K562 (cell line): Measurements from ENCODE around the gene UNC13A. TPM values are rescaled to one million over a fixed set of nuclear protein-coding genes. Genes with fewer than 3 reads are reported as not detected.

Experiments used
- EP400 ChIP-seq: fragments of 450-650 bp; IDR thresholded peaks from 2 replicates; pipeline ENCODE4 v1.6.1; 2017; ENCODE audit warnings: antibody characterized with exemption, mild to moderate bottlenecking, moderate library complexity
- HDAC6 ChIP-seq: IDR thresholded peaks from 2 replicates; pipeline ENCODE4 v1.6.1; 2012; ENCODE audit warnings: low read depth, mild to moderate bottlenecking, control low read depth, inconsistent platforms, low read length, moderate library complexity
- HMG20A ChIP-seq: fragments of 450-650 bp; formaldehyde crosslinking; conservative IDR thresholded peaks from 2 replicates; pipeline ENCODE4 v1.4.0; 2020; ENCODE audit warnings: mild to moderate bottlenecking, mixed read lengths
- KLF13 ChIP-seq: fragments of 450-650 bp; IDR thresholded peaks from 2 replicates; pipeline ENCODE4 v1.6.1; 2016; ENCODE audit warnings: missing genetic modification characterization, low read depth, mild to moderate bottlenecking, missing compliant biosample characterization, moderate library complexity, borderline replicate concordance
- MTA2 ChIP-seq: fragments of 450-650 bp; IDR thresholded peaks from 2 replicates; pipeline ENCODE4 v1.6.1; 2016; ENCODE audit warnings: low read depth
- POLR2G ChIP-seq: fragments of 200-400 bp; formaldehyde crosslinking; IDR thresholded peaks from 2 replicates; pipeline ENCODE4 v1.6.1; 2017; ENCODE audit warnings: low read depth, mild to moderate bottlenecking, antibody characterized with exemption, low read length, moderate library complexity
- PRMT5 ChIP-seq: sonication (generic); formaldehyde crosslinking; IDR thresholded peaks from 2 replicates; pipeline ENCODE4 v1.5.0; 2020; ENCODE audit warnings: missing genetic modification reagents
- RAD51 ChIP-seq: fragments of 450-650 bp; IDR thresholded peaks from 2 replicates; pipeline ENCODE4 v1.7.1; 2016; ENCODE audit warnings: low read depth, mild to moderate bottlenecking, borderline replicate concordance
- RBFOX2 ChIP-seq: fragments of 200-400 bp; formaldehyde crosslinking; IDR thresholded peaks from 2 replicates; pipeline ENCODE4 v1.6.1; 2017; ENCODE audit warnings: low read depth, mild to moderate bottlenecking, low read length, moderate library complexity
- SREBF1 ChIP-seq: fragments of 150-350 bp; IDR thresholded peaks from 2 replicates; pipeline ENCODE4 v1.6.1; 2014; ENCODE audit warnings: antibody characterized with exemption, low read depth, low read length, borderline replicate concordance
- SREBF2 ChIP-seq: sonication (generic); formaldehyde crosslinking; IDR thresholded peaks from 2 replicates; pipeline ENCODE4 v1.4.0; 2020; ENCODE audit warnings: mild to moderate bottlenecking, missing genetic modification reagents
- SRF ChIP-seq, 2 experiments: fragments of 250-450, 450-650 bp in 1 of 2; sonication (Bioruptor Pico) in 1 of 2; sonication (generic) in 1 of 2; formaldehyde crosslinking; IDR thresholded peaks; 2 replicates each; pipeline versions ENCODE4 v1.5.0 to v1.5.1; 2020 to 2022; ENCODE audit warnings: mild to moderate bottlenecking in 1 of 2, missing genetic modification reagents in 1 of 2
- SUPT5H ChIP-seq: fragments of 450-650 bp; IDR thresholded peaks from 2 replicates; pipeline ENCODE4 v1.6.1; 2016
- TCF7L2 ChIP-seq: fragments of 150-350 bp; IDR thresholded peaks from 2 replicates; pipeline ENCODE4 v1.6.1; 2016; ENCODE audit warnings: low read depth, mild to moderate bottlenecking, low read length, moderate library complexity
- ZBTB8A ChIP-seq: fragments of 450-650 bp; IDR thresholded peaks from 2 replicates; pipeline ENCODE4 v1.6.1; 2018; ENCODE audit warnings: mild to moderate bottlenecking, moderate library complexity; ENCODE audit not compliant: partially characterized antibody
- ZKSCAN8 ChIP-seq: fragments of 200-800 bp; sonication (Bioruptor generic); IDR thresholded peaks from 2 replicates; pipeline ENCODE4 v1.6.1; 2016; ENCODE audit warnings: missing genetic modification characterization, missing compliant biosample characterization
- polyA plus RNA-seq, 8 experiments: library from polyadenylated mRNA; depleted of rRNA in 4 of 8; stranded (reverse) in 5 of 8; unstranded in 3 of 8; fragments of >200 nt; fragmentation: Nextera tagmentation in 2 of 8; fragmentation: Illumina TruSeq in 1 of 8; extraction: Ambion mirVana in 2 of 8; extraction: Trizol in 1 of 8; gene quantifications; 2 replicates each; pipeline versions ENCODE4 v1.2.1 to v1.2.3, GENCODE V29; 2011 to 2014; ENCODE audit warnings: inconsistent platforms in 1 of 8, missing spikeins in 1 of 8
- total RNA-seq, 7 experiments: library from RNA; depleted of rRNA in 6 of 7; stranded (reverse); fragments of >200 nt in 6 of 7; fragmentation: Illumina TruSeq in 2 of 7; extraction: Trizol in 2 of 7; gene quantifications; 2 replicates each; pipeline versions ENCODE4 v1.2.1 to v1.2.3, GENCODE V29; 2011 to 2021; ENCODE audit warnings: low replicate concordance in 1 of 7
- TF ChIP-seq, protein P1 (sequence below): fragments of 250-450 bp; sonication (Bioruptor Pico); IDR thresholded peaks from 2 replicates; pipeline ENCODE4 v1.4.0; 2020
- TF ChIP-seq, protein P2 (sequence below): sonication (generic); formaldehyde crosslinking; IDR thresholded peaks from 2 replicates; pipeline ENCODE4 v1.5.0; 2020; ENCODE audit warnings: missing genetic modification reagents
- TF ChIP-seq, protein P3 (sequence below), 2 experiments: fragments of 250-450 bp in 1 of 2; fragments of 450-650 bp in 1 of 2; sonication (Bioruptor Pico) in 1 of 2; IDR thresholded peaks; 2 replicates each; pipeline versions ENCODE4 v1.6.1 to v1.8.0; 2016 to 2021; ENCODE audit warnings: mild to moderate bottlenecking in 2 of 2, moderate library complexity in 2 of 2, missing compliant biosample characterization in 1 of 2, missing genetic modification characterization in 1 of 2
- TF ChIP-seq, protein P4 (sequence below): fragments of 450-650 bp; formaldehyde crosslinking; IDR thresholded peaks from 2 replicates; pipeline ENCODE4 v1.4.0; 2020; ENCODE audit warnings: mild to moderate bottlenecking, moderate library complexity

UNC13A gene
- total and polyA plus RNA-seq, 9 of the 15 experiments (the other 6 are each of a cell fraction or from before 2014, with no cell fraction given), result 0.03 to 1.0 (median 0.25) TPM

DNA sequence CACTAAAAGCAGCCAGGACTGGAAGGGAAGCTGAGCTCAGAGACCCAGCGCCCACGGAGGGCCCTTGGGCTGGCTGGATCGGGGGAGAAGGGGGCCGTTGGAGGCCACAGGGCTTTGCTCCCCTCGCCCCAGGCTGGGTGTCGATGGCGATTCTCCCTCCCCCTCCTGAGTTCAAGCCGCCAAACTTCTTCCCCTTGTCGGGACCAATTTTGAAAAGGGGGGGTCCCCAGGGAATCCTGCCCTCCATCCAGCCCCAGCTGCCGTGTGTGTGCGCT, 71.5 kb downstream of the UNC13A start (continued):
- TF ChIP-seq, protein P1, sequence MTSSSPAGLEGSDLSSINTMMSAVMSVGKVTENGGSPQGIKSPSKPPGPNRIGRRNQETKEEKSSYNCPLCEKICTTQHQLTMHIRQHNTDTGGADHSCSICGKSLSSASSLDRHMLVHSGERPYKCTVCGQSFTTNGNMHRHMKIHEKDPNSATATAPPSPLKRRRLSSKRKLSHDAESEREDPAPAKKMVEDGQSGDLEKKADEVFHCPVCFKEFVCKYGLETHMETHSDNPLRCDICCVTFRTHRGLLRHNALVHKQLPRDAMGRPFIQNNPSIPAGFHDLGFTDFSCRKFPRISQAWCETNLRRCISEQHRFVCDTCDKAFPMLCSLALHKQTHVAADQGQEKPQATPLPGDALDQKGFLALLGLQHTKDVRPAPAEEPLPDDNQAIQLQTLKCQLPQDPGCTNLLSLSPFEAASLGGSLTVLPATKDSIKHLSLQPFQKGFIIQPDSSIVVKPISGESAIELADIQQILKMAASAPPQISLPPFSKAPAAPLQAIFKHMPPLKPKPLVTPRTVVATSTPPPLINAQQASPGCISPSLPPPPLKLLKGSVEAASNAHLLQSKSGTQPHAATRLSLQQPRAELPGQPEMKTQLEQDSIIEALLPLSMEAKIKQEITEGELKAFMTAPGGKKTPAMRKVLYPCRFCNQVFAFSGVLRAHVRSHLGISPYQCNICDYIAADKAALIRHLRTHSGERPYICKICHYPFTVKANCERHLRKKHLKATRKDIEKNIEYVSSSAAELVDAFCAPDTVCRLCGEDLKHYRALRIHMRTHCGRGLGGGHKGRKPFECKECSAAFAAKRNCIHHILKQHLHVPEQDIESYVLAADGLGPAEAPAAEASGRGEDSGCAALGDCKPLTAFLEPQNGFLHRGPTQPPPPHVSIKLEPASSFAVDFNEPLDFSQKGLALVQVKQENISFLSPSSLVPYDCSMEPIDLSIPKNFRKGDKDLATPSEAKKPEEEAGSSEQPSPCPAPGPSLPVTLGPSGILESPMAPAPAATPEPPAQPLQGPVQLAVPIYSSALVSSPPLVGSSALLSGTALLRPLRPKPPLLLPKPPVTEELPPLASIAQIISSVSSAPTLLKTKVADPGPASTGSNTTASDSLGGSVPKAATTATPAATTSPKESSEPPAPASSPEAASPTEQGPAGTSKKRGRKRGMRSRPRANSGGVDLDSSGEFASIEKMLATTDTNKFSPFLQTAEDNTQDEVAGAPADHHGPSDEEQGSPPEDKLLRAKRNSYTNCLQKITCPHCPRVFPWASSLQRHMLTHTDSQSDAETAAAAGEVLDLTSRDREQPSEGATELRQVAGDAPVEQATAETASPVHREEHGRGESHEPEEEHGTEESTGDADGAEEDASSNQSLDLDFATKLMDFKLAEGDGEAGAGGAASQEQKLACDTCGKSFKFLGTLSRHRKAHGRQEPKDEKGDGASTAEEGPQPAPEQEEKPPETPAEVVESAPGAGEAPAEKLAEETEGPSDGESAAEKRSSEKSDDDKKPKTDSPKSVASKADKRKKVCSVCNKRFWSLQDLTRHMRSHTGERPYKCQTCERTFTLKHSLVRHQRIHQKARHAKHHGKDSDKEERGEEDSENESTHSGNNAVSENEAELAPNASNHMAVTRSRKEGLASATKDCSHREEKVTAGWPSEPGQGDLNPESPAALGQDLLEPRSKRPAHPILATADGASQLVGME (CRISPR knock-in tag), result no peak
- TF ChIP-seq ZBTB8A, result no peak
- no peak for TF ChIP-seq SREBF1
- TF ChIP-seq PRMT5 (CRISPR knock-in tag), result no peak
- TF ChIP-seq KLF13 (tag), result no peak
- TF ChIP-seq MTA2, result no peak
- TF ChIP-seq, protein P2, sequence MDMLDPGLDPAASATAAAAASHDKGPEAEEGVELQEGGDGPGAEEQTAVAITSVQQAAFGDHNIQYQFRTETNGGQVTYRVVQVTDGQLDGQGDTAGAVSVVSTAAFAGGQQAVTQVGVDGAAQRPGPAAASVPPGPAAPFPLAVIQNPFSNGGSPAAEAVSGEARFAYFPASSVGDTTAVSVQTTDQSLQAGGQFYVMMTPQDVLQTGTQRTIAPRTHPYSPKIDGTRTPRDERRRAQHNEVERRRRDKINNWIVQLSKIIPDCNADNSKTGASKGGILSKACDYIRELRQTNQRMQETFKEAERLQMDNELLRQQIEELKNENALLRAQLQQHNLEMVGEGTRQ (CRISPR knock-in tag), result no peak
- TF ChIP-seq, protein P3, sequence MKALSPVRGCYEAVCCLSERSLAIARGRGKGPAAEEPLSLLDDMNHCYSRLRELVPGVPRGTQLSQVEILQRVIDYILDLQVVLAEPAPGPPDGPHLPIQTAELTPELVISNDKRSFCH (CRISPR knock-in tag; IDR thresholded peaks at IDR 0.05), result no peak
- TF ChIP-seq, protein P3 (tag; IDR thresholded peaks at IDR 0.05), result no peak
- no peak for TF ChIP-seq ZKSCAN8
- TF ChIP-seq EP400, result no peak; the same call in 1 of the 2 replicates
- 0 out of 2 replicates have a peak, but pooled peaks have one; percentile 50 for TF ChIP-seq SUPT5H
- TF ChIP-seq HDAC6, result no peak
- TF ChIP-seq SRF (CRISPR knock-in tag; IDR thresholded peaks at IDR 0.05), result no peak
- TF ChIP-seq, protein P4, sequence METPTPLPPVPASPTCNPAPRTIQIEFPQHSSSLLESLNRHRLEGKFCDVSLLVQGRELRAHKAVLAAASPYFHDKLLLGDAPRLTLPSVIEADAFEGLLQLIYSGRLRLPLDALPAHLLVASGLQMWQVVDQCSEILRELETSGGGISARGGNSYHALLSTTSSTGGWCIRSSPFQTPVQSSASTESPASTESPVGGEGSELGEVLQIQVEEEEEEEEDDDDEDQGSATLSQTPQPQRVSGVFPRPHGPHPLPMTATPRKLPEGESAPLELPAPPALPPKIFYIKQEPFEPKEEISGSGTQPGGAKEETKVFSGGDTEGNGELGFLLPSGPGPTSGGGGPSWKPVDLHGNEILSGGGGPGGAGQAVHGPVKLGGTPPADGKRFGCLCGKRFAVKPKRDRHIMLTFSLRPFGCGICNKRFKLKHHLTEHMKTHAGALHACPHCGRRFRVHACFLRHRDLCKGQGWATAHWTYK (CRISPR knock-in tag), result no peak
- no peak for TF ChIP-seq HMG20A
- TF ChIP-seq TCF7L2, result no peak
- peak; percentile 64 for TF ChIP-seq POLR2G
- TF ChIP-seq SREBF2, result no peak
- TF ChIP-seq RBFOX2, result peak; percentile 65
- no peak for TF ChIP-seq RAD51
